ENCODE results near the gene SYNPO2. TPM values are rescaled to one million over a fixed set of nuclear protein-coding genes. Genes with fewer than 3 reads are reported as not detected.

The SYNPO2 gene
- total and polyA plus RNA-seq, 10 of the 15 experiments (the other 5 are each of a cell fraction or from before 2014, with no cell fraction given): 0.04 to 0.34 (median 0.28) TPM

DNA sequence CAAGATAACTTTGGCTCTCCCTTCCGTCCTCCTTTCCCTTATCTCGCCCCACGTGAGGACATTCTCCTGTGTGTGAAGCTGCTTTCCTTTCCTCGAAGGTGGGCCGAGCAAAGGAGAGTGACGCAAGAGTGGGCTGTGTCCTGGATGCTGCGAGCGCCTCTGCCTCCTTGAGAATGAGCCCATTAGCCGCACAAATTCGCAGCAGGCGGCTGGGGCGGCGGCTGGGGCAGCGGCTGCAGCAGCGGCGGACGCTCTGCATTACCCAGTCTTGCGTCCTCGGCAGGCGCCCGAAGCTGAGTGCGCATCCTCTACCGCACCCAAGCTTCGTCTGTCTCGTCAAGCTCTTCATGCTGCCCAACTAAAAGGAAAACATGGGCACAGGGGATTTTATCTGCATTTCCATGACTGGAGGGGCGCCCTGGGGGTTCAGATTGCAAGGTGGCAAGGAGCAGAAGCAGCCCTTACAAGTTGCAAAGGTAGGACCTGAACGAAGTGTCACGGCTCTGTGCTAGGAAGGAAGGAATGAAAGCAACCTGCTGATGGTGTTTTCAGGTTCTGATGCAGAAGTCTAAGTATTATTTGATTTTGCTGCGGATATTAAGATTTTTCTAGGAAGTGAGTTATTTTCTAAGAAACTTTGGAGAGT, at the start of gene SYNPO2 (continued):
- TF ChIP-seq, protein P1, sequence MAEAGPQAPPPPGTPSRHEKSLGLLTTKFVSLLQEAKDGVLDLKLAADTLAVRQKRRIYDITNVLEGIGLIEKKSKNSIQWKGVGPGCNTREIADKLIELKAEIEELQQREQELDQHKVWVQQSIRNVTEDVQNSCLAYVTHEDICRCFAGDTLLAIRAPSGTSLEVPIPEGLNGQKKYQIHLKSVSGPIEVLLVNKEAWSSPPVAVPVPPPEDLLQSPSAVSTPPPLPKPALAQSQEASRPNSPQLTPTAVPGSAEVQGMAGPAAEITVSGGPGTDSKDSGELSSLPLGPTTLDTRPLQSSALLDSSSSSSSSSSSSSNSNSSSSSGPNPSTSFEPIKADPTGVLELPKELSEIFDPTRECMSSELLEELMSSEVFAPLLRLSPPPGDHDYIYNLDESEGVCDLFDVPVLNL (IDR thresholded peaks at IDR 0.05; ENCODE audit: low read depth, low read length): no peak

DNA sequence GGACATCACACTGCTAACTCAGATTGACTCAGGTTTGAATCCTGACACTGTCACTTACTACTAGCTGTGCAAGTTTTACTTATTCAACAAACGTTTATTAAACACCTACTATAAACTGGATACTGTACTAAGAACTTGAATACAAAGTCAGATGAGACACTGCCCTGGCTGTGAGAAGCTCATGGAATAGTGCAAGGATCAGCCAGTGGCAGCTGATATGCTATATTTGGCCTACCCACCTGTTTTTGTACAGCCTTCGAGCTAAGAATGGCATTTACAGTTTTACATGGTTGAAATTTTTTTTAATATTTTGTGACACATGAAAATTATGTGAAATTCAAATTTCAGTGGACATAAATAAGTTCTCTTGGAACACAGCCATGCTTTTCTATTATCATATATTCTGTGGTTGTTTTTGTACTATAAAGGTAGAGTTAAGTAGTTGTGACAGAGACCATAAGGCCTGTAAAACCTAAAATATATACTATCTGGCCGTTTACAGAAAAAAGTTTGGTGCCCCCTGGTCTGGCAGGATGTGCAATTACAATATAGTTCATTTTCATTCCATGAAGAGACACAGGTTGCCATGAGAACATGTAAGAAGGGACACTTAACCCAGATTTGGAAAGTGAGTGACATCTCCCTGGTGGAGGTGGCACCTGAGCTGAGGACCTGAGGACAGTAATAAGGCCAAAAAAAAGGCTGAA, 49.3 kb upstream of the SYNPO2 start:
- no peak for DNase-seq (ENCODE audit: low read depth, low spot score)

More for the DNA sequence above, 49.3 kb upstream of the SYNPO2 start:
- Histone ChIP-seq H4K20me1 (ENCODE audit: control insufficient read depth, insufficient read depth) (no peaks in the 10 kb centered on the region), H3K27me3 (replicated peaks in 1 of 2; ENCODE audit: control insufficient read depth in 2 of 2, insufficient read depth in 2 of 2, low read length in 1 of 2) (no peaks in the 10 kb centered on the region; a peak in 1 of 4 replicates), H2AFZ (ENCODE audit: control insufficient read depth, low read depth, low read length) (no peak overlapping the region), H3K27ac (ENCODE audit: control insufficient read depth, insufficient read depth) (no peak overlapping the region), H3K36me3 (ENCODE audit: control insufficient read depth in 2 of 2, insufficient read depth in 2 of 2, low read length in 1 of 2) (no peaks in the 10 kb centered on the region), H3K79me2 (ENCODE audit: control insufficient read depth, insufficient read depth, low read length) (peaks cover 15% of the 10 kb centered on the region), H3K9me3 (replicated peaks; ENCODE audit: control insufficient read depth, insufficient read depth, low read length) (no peaks in the 10 kb centered on the region), H3K9ac (ENCODE audit: control insufficient read depth, insufficient read depth, low read length) (no peak overlapping the region), H3K4me2 (ENCODE audit: control insufficient read depth, insufficient read depth) (no peak overlapping the region), H3K4me3 (no peak overlapping the region), H3K4me1 (ENCODE audit: control insufficient read depth, insufficient read depth, low read length) (no peaks in the 10 kb centered on the region)
- in situ Hi-C loops (cut with MboI): no loop called here
- WGBS (ENCODE audit: insufficient coverage, insufficient replicate concordance, low lambda C conversion rate, missing lambda C conversion rate): 54% methylated on average over 3 of the region's 3 CpGs
- RAD21 ChIA-PET (ENCODE audit: unreplicated experiment): interaction anchor here (1.1 kb wide), 1 partner anchor 12 kb away, joined by 4 read pairs; no protein-coding TSS in a partner anchor
- ATAC-seq (no peak), FAIRE-seq (no peak)
- TF ChIP-seq, protein P2, sequence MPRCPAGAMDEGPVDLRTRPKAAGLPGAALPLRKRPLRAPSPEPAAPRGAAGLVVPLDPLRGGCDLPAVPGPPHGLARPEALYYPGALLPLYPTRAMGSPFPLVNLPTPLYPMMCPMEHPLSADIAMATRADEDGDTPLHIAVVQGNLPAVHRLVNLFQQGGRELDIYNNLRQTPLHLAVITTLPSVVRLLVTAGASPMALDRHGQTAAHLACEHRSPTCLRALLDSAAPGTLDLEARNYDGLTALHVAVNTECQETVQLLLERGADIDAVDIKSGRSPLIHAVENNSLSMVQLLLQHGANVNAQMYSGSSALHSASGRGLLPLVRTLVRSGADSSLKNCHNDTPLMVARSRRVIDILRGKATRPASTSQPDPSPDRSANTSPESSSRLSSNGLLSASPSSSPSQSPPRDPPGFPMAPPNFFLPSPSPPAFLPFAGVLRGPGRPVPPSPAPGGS (IDR thresholded peaks at IDR 0.05; ENCODE audit: borderline replicate concordance, insufficient read depth, low read depth, low read length, poor library complexity, severe bottlenecking): peak; percentile 14
- no peak for TF ChIP-seq YY1 (IDR thresholded peaks at IDR 0.05; ENCODE audit: low read depth, low read length)
- TF ChIP-seq, protein P3, sequence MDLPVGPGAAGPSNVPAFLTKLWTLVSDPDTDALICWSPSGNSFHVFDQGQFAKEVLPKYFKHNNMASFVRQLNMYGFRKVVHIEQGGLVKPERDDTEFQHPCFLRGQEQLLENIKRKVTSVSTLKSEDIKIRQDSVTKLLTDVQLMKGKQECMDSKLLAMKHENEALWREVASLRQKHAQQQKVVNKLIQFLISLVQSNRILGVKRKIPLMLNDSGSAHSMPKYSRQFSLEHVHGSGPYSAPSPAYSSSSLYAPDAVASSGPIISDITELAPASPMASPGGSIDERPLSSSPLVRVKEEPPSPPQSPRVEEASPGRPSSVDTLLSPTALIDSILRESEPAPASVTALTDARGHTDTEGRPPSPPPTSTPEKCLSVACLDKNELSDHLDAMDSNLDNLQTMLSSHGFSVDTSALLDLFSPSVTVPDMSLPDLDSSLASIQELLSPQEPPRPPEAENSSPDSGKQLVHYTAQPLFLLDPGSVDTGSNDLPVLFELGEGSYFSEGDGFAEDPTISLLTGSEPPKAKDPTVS (IDR thresholded peaks at IDR 0.05; ENCODE audit: low read depth, low read length): no peak
- TF ChIP-seq, protein P4, sequence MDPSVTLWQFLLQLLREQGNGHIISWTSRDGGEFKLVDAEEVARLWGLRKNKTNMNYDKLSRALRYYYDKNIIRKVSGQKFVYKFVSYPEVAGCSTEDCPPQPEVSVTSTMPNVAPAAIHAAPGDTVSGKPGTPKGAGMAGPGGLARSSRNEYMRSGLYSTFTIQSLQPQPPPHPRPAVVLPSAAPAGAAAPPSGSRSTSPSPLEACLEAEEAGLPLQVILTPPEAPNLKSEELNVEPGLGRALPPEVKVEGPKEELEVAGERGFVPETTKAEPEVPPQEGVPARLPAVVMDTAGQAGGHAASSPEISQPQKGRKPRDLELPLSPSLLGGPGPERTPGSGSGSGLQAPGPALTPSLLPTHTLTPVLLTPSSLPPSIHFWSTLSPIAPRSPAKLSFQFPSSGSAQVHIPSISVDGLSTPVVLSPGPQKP (IDR thresholded peaks at IDR 0.05; ENCODE audit: low read depth, low read length): no peak
- no peak for TF ChIP-seq HDAC2 (IDR thresholded peaks at IDR 0.05)
- TF ChIP-seq RUNX3 (IDR thresholded peaks at IDR 0.05; ENCODE audit: low read length): no peak
- no peak for TF ChIP-seq CHD4 (IDR thresholded peaks at IDR 0.05)
- TF ChIP-seq ZSCAN29 (IDR thresholded peaks at IDR 0.05): no peak
- intact Hi-C loops (cut with micrococcal nuclease; ENCODE audit: unreplicated experiment): no loop called here
- POLR2A ChIA-PET: interaction anchor here (0.9 kb wide), 1 partner anchor 11 kb away, joined by 3 read pairs; no protein-coding TSS in a partner anchor
- BruUV-seq (replicated peaks): no TSS peak
- CTCF ChIA-PET: interaction anchor here (1.1 to 3.0 kb wide), 5 partner anchors 13 to 144 kb away, joined by 3 to 13 read pairs (median 3); no protein-coding TSS in a partner anchor
- SMC1A ChIA-PET (ENCODE audit: uncharacterized antibody, unreplicated experiment): interaction anchor here (0.6 to 3.0 kb wide), 3 partner anchors 8 to 59 kb away, joined by 3 to 11 read pairs (median 3); no protein-coding TSS in a partner anchor

Data from GM12878 (cell line).